HepG2 (cell line): Measurements from ENCODE around the gene ERICH3. TPM values are rescaled to one million over a fixed set of nuclear protein-coding genes. Genes with fewer than 3 reads are reported as not detected.

Experiments used
- ATAC-seq: fragments of 200-7000 bp; cut with Tn5 transposase; 3 replicates; pipeline ENCODE4 v1.9.1; 2020; ENCODE audit warnings: mild to moderate bottlenecking, moderate library complexity
- BruUV-seq: library from RNA; stranded (reverse); fragments of 400-500 nt; replicated peaks from 2 replicates; lab custom pipeline; 2021; lab: Mats Ljungman, UMichigan
- CTCF ChIA-PET: fragments of 300-600 bp; formaldehyde crosslinking; extraction: SDS; loops from one replicate; lab custom pipeline; 2021; ENCODE audit warnings: low total read pairs, inconsistent platforms, low intra/inter-chr PET ratio; lab: Yijun Ruan, JAX
- POLR2A ChIA-PET: fragments of 350-600 bp; sonication (Branson Sonifier 250); formaldehyde crosslinking; loops from one replicate; lab custom pipeline; 2020; ENCODE audit warnings: antibody characterized with exemption, inconsistent platforms; lab: Yijun Ruan, JAX
- DNase-seq: peaks from one replicate; pipeline ENCODE4 v3.0.0-alpha.2; 2015; ENCODE audit warnings: low spot score
- FAIRE-seq: peaks from 3 replicates; lab custom pipeline; 2011; peaks lifted over from hg19 to GRCh38; lab: Jason Lieb, UNC
- H2AFZ ChIP-seq: one replicate; pipeline ENCODE4 v1.6.1; 2011; ENCODE audit warnings: low read length, inconsistent platforms
- H3K27ac ChIP-seq: fragments of 300-600 bp; 3 replicates; pipeline ENCODE4 v1.8.0; 2011; ENCODE audit warnings: mixed run types, mild to moderate bottlenecking, mixed read lengths, low read length, inconsistent platforms; ENCODE audit not compliant: insufficient read depth; ENCODE audit errors: extremely low read length
- H3K27me3 ChIP-seq, 2 experiments: fragments of 200-600 bp in 1 of 2; 2 replicates in 1 of 2; 3 replicates in 1 of 2; pipeline versions ENCODE4 v1.6.0 to v1.8.0; 2011; ENCODE audit warnings: low read length in 2 of 2, mild to moderate bottlenecking in 2 of 2, moderate library complexity in 2 of 2, inconsistent platforms in 1 of 2; ENCODE audit not compliant: insufficient read depth in 2 of 2, control insufficient read depth in 1 of 2
- H3K36me3 ChIP-seq, 2 experiments: fragments of 200-600 bp in 1 of 2; replicated peaks in 1 of 2; 2 replicates in 1 of 2; 3 replicates in 1 of 2; pipeline versions ENCODE4 v1.5.1 to v1.8.0; 2011; ENCODE audit warnings: low read length in 2 of 2, inconsistent platforms in 1 of 2; ENCODE audit not compliant: insufficient read depth in 2 of 2, control insufficient read depth in 1 of 2
- H3K4me1 ChIP-seq: 2 replicates; pipeline ENCODE4 v1.5.1; 2012; ENCODE audit warnings: low read length, inconsistent platforms; ENCODE audit not compliant: insufficient read depth
- H3K4me2 ChIP-seq: 2 replicates; pipeline ENCODE4 v1.6.0; 2011; ENCODE audit warnings: low read depth, low read length, inconsistent platforms
- H3K4me3 ChIP-seq, 3 experiments: fragments of 200-600 bp in 1 of 3; sonication (generic), shearing (Covaris generic) in 1 of 3; replicated peaks in 1 of 3; 2 replicates each; pipeline ENCODE4 v1.5.1; 2011 to 2016; ENCODE audit warnings: low read length in 3 of 3, inconsistent platforms in 2 of 3, low read depth in 2 of 3, mild to moderate bottlenecking in 2 of 3, control low read depth in 1 of 3, mixed read lengths in 1 of 3; ENCODE audit not compliant: insufficient read depth in 1 of 3
- H3K79me2 ChIP-seq: one replicate; pipeline ENCODE4 v1.6.1; 2011; ENCODE audit warnings: low read length, inconsistent platforms; ENCODE audit not compliant: insufficient read depth
- H3K9ac ChIP-seq: 2 replicates; pipeline ENCODE4 v1.6.0; 2011; ENCODE audit warnings: mild to moderate bottlenecking, low read depth, low read length, inconsistent platforms; ENCODE audit not compliant: insufficient read depth
- H3K9me3 ChIP-seq: 2 replicates; pipeline ENCODE4 v1.5.1; 2012; ENCODE audit warnings: mild to moderate bottlenecking, low read length
- H4K20me1 ChIP-seq: 2 replicates; pipeline ENCODE4 v1.6.0; 2011; ENCODE audit warnings: inconsistent platforms, mild to moderate bottlenecking, low read length, moderate library complexity; ENCODE audit not compliant: insufficient read depth
- ARNT2 ChIP-seq: sonication (generic); formaldehyde crosslinking; IDR thresholded peaks from 2 replicates; pipeline ENCODE4 v1.8.0; 2022; ENCODE audit warnings: mild to moderate bottlenecking, low read depth, missing genetic modification reagents, moderate library complexity
- CAMTA2 ChIP-seq: sonication (generic); formaldehyde crosslinking; IDR thresholded peaks from 2 replicates; pipeline ENCODE4 v1.4.0; 2020; ENCODE audit warnings: mild to moderate bottlenecking, missing genetic modification reagents, borderline replicate concordance
- GLI4 ChIP-seq: sonication (generic); formaldehyde crosslinking; IDR thresholded peaks from 2 replicates; pipeline ENCODE4 v1.5.1; 2020; ENCODE audit warnings: missing genetic modification reagents, mild to moderate bottlenecking, moderate library complexity, borderline replicate concordance
- HMGA1 ChIP-seq: sonication (generic); formaldehyde crosslinking; conservative IDR thresholded peaks from 2 replicates; pipeline ENCODE4 v1.4.0; 2020; ENCODE audit warnings: missing genetic modification reagents
- HOXD1 ChIP-seq: sonication (generic); formaldehyde crosslinking; IDR thresholded peaks from 2 replicates; pipeline ENCODE4 v1.5.0; 2020; ENCODE audit warnings: missing genetic modification reagents
- SPEN ChIP-seq: sonication (generic); formaldehyde crosslinking; IDR thresholded peaks from 2 replicates; pipeline ENCODE4 v1.5.1; 2020; ENCODE audit warnings: low read depth, mild to moderate bottlenecking, missing genetic modification reagents
- ZNF577 ChIP-seq: sonication (generic); formaldehyde crosslinking; IDR thresholded peaks from 2 replicates; pipeline ENCODE4 v1.4.0; 2020; ENCODE audit warnings: mild to moderate bottlenecking, low read depth, missing genetic modification reagents, borderline replicate concordance
- WGBS: methylation state at CpG from one replicate; pipeline ENCODE4 v1.1.6; 2017; ENCODE audit warnings: low lambda C conversion rate; 5-methylcytosine and 5-hydroxymethylcytosine counted together
- in situ Hi-C: cut with HindIII; loops from 2 replicates; pipeline ENCODE4 v1.10.0; 2017; ENCODE audit warnings: low pct_unique_long_range_greater_than_20kb; ENCODE audit not compliant: extremely low pct_ligation_motif_present
- intact Hi-C: fragments of 100-400 bp; cut with micrococcal nuclease; formaldehyde crosslinking; loops from one replicate; pipeline ENCODE4 v1.10.0; 2022; ENCODE audit not compliant: unreplicated experiment
- polyA plus RNA-seq, 8 experiments: library from polyadenylated mRNA; depleted of rRNA in 3 of 8; stranded (reverse) in 7 of 8; unstranded in 1 of 8; fragments of >200 nt; fragmentation: Illumina TruSeq in 4 of 8; extraction: Trizol in 4 of 8; gene quantifications; 2 replicates each; pipeline versions ENCODE4 v1.2.1 to v1.2.3, GENCODE V29; 2011 to 2016; ENCODE audit warnings: low read depth in 4 of 8, missing spikeins in 1 of 8, mixed read lengths in 1 of 8; ENCODE audit not compliant: insufficient read depth in 1 of 8
- total RNA-seq, 5 experiments: library from RNA; depleted of rRNA; stranded (reverse); fragments of >200 nt; fragmentation: Illumina TruSeq; extraction: Trizol; gene quantifications; 2 replicates each; pipeline ENCODE4 v1.2.3, GENCODE V29; 2016; ENCODE audit warnings: low read depth in 1 of 5

ERICH3 gene
- total and polyA plus RNA-seq, 2 of the 13 experiments (the other 11 are each of a cell fraction or from before 2014, with no cell fraction given): 0.03 TPM; not detected in 1

GRCh38 chr1:74654708-74655107 lies 18.9 kb downstream of the ERICH3 start:
- POLR2A ChIA-PET: no interaction called here
- Histone ChIP-seq H3K79me2 (no peaks in the 10 kb centered on the region), H3K9me3 (no peaks in the 10 kb centered on the region), H3K27ac (no peak overlapping the region), H4K20me1 (no peaks in the 10 kb centered on the region), H3K27me3 (no peaks in the 10 kb centered on the region), H3K4me3 (no peak overlapping the region), H3K9ac (no peak overlapping the region), H3K4me2 (no peak overlapping the region), H3K36me3 (no peaks in the 10 kb centered on the region), H3K4me1 (no peaks in the 10 kb centered on the region), H2AFZ (no peak overlapping the region)
- ATAC-seq (no peak), DNase-seq (no peak), FAIRE-seq (no peak)
- WGBS: 0% methylated on average over 1 of the region's 1 CpG
- CTCF ChIA-PET: no interaction called here
- no TSS peak for BruUV-seq
- intact Hi-C loops: no loop called here
- TF ChIP-seq ARNT2 (CRISPR knock-in tag): no peak
- in situ Hi-C loops: no loop called here

- Histone ChIP-seq H3K9me3 (no peaks in the 10 kb centered on the region), H3K36me3 (no peaks in the 10 kb centered on the region), H3K9ac (no peak overlapping the region), H3K4me1 (no peaks in the 10 kb centered on the region), H3K27ac (no peak overlapping the region), H2AFZ (no peak overlapping the region), H3K4me2 (no peak overlapping the region), H3K4me3 (no peak overlapping the region), H3K27me3 (no peaks in the 10 kb centered on the region), H4K20me1 (no peaks in the 10 kb centered on the region), H3K79me2 (no peaks in the 10 kb centered on the region)
- ATAC-seq (no peak), DNase-seq (no peak), FAIRE-seq (no peak)
- ChIA-PET POLR2A (no interaction called here), CTCF (no interaction called here)
- WGBS: 7% methylated on average over 7 of the region's 7 CpGs
- BruUV-seq: no TSS peak
- intact Hi-C loops (no loop called here), in situ Hi-C loops (no loop called here)
- TF ChIP-seq SPEN: no peak
- no peak for TF ChIP-seq CAMTA2
- no peak for TF ChIP-seq ZNF577 (CRISPR knock-in tag)
- TF ChIP-seq GLI4 (CRISPR knock-in tag): no peak
- TF ChIP-seq HOXD1: no peak
- no peak for TF ChIP-seq HMGA1 (CRISPR knock-in tag)
Measured at GRCh38 chr1:74652711-74653139, 20.9 kb downstream of the ERICH3 start.
